GM12892 (cell line): ENCODE results near the gene PSMA6.

Experiments used
- DNase-seq: peaks from one replicate; pipeline ENCODE4 v3.0.0; 2011; ENCODE audit not compliant: insufficient read length
- FAIRE-seq: peaks from 2 replicates; lab custom pipeline; 2011; peaks lifted over from hg19 to GRCh38; lab: Jason Lieb, UNC
- POLR2A ChIP-seq: IDR thresholded peaks from 2 replicates; pipeline ENCODE4 v1.6.1; 2011; ENCODE audit warnings: low read depth, low read length, control low read depth
- POLR2AphosphoS5 ChIP-seq: IDR thresholded peaks from 2 replicates; pipeline ENCODE4 v1.6.1; 2011; ENCODE audit warnings: low read depth, low read length, control low read depth
- TAF1 ChIP-seq: IDR thresholded peaks from 2 replicates; pipeline ENCODE4 v1.6.1; 2011; ENCODE audit warnings: low read depth, mild to moderate bottlenecking, control low read depth, low read length, borderline replicate concordance

The PSMA6 gene

GRCh38 chr14:35255711-35256110 is 36.5 kb upstream of the PSMA6 start:
- FAIRE-seq (no peak), DNase-seq (no peak)
- TF ChIP-seq POLR2AphosphoS5 (no peak), TAF1 (no peak), POLR2A (no peak)

- TF ChIP-seq TAF1 (no peak), POLR2AphosphoS5 (no peak), POLR2A (no peak)
- FAIRE-seq (no peak), DNase-seq (no peak)
These were observed 34.4 kb upstream of the PSMA6 start for GRCh38 chr14:35257809-35258208.

GRCh38 chr14:35258420-35258819 is 33.8 kb upstream of the PSMA6 start:
- FAIRE-seq (no peak), DNase-seq (no peak)
- TF ChIP-seq POLR2AphosphoS5 (no peak), TAF1 (no peak), POLR2A (no peak)

DNA sequence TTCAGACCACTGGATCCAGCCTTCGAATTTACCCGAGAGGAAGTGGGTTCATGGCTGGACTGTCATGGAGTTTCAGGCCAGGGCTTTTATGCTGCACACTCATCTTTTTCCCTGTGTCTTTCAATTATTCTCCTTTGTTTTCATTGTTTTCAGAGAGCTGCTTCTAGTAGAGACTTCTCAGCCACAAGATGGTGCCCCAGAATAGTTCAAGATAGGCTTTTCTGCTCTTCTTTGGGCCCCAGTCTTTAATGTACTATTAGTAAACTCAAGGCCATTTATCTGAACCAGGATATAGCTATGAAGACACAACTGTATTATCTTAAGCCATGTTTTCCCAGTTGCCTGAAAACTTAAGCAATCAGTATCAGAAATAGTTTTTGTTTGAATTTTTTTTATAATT is 30.4 kb upstream of the PSMA6 start:
- no peak for DNase-seq
- FAIRE-seq, result no peak
- TF ChIP-seq TAF1, result no peak
- no peak for TF ChIP-seq POLR2AphosphoS5
- TF ChIP-seq POLR2A, result no peak

- DNase-seq (no peak), FAIRE-seq (no peak)
- TF ChIP-seq POLR2A (no peak), TAF1 (no peak), POLR2AphosphoS5 (no peak)
These were observed 29.7 kb upstream of the PSMA6 start for GRCh38 chr14:35262436-35262835.

- TF ChIP-seq POLR2AphosphoS5 (no peak), POLR2A (no peak), TAF1 (no peak)
- FAIRE-seq, result no peak
- DNase-seq, result no peak
These were observed 23.2 kb upstream of the PSMA6 start for GRCh38 chr14:35268946-35269345.

DNA sequence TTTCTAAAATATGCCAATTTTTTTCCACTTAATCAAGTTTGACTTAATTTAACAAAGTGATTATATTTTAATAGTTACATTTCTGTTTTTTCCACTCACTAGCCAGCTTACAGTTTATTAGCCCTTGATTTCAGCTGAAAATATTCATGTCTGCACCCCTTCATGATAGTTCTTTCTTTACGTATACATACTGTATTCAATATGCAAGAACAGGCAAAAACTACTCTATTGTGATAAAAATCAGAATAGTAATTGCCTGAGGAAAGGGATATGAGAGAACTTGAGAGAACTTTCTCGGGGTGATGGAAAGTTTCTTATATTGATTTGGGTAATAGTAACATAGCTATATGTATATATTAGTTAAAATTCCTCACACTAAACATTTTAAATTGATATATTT is 17.4 kb upstream of the PSMA6 start:
- DNase-seq, result no peak
- TF ChIP-seq POLR2A, result no peak
- TF ChIP-seq TAF1, result no peak
- no peak for TF ChIP-seq POLR2AphosphoS5
- no peak for FAIRE-seq

DNA sequence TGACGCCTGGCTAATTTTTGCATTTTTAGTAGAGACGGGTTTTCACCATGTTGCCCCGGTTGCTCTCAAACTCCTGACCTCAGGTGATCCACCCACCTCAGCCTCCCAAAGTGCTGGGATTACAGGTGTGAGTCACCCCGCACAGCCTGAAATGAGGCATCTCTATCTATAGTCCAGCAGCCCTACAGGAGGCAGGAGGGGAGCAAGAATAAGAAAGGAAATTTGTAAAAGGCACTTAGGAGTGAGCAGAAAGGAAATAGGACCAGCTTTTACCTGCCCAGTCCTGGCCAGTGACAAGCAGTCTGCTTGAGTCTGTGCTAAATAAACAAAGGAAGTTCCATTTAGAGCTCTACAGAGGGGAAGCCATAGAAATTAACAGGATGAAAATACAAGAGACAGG is 15.0 kb upstream of the PSMA6 start:
- no peak for FAIRE-seq

DNA sequence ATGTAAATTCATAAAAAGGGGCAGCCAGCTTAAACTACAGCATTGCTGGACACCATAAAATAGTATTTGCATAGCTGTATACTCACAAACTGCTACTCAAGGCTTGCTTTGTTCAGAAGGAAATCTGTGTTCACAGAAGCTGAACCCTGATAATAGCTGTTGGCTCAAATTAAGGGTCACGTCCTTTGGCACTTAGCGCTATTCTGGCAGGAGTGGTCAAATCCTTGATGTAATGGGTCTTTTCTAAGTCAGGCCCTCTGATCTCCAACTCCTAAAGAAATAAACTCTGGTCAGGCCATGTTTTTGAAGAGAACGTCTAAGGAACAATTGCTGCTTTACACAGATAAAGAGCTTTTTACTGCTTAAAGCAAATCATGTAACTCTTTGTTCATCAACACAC is 12.8 kb upstream of the PSMA6 start:
- DNase-seq (no peak), FAIRE-seq (no peak)
- TF ChIP-seq POLR2AphosphoS5 (no peak), POLR2A (no peak), TAF1 (no peak)

More for the DNA sequence above, 15.0 kb upstream of the PSMA6 start:
- TF ChIP-seq POLR2AphosphoS5, result no peak
- no peak for TF ChIP-seq TAF1
- TF ChIP-seq POLR2A, result no peak
- no peak for DNase-seq

DNA sequence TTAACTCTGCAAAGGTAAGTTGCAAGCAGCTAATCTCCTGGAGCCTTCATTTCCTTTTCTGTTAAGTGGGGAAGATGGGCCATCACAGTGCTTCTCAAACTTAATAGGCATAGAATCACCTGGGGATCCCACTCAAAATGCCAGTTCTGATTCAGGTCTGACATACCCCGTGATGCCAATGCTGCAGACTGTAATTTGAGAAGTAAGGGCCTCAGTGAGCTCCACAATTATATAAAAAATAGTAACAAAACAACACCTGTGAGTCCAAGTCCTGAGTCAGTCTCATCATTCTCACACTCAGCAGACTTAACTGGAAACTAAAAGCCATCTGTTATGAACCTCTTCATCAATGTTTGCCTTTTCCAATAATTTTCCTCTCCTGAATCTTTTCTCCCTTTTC is 10.8 kb upstream of the PSMA6 start:
- FAIRE-seq (no peak), DNase-seq (no peak)
- no peak for TF ChIP-seq POLR2AphosphoS5
- TF ChIP-seq POLR2A, result no peak
- TF ChIP-seq TAF1, result no peak

DNA sequence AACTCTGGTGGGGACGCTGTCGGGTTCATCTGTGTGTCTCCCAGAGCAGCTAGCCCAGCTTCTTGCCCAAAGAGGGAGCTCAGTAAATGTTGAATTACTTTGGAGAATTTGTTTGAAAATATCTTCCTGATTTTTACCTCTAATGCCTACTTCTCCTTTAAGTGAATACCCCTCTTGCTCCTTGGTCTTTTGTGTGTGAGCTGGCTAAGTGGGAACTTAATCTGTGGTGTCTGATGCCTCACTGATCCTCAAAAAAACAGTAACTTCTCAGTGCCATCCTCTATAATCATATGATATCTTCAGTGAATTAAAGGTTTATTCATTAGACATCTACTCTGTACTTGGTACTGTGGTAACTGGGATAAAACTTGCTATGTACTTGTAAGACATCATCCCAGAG is 7.7 kb upstream of the PSMA6 start:
- DNase-seq, result no peak
- TF ChIP-seq POLR2A, result no peak
- no peak for TF ChIP-seq POLR2AphosphoS5
- no peak for TF ChIP-seq TAF1
- FAIRE-seq, result no peak

GRCh38 chr14:35285168-35286002 is 6.8 kb upstream of the PSMA6 start:
- peak; percentile 39 for DNase-seq
- FAIRE-seq, result no peak

More at GRCh38 chr14:35285168-35286002, 6.8 kb upstream of the PSMA6 start:
- TF ChIP-seq POLR2AphosphoS5 (0 out of 2 replicates have a peak, but pooled peaks have one; percentile 48), POLR2A (no peak), TAF1 (peak; percentile 26; the same call in 1 of the 2 replicates)
